ENCODE results near the gene L3MBTL4.

DNA sequence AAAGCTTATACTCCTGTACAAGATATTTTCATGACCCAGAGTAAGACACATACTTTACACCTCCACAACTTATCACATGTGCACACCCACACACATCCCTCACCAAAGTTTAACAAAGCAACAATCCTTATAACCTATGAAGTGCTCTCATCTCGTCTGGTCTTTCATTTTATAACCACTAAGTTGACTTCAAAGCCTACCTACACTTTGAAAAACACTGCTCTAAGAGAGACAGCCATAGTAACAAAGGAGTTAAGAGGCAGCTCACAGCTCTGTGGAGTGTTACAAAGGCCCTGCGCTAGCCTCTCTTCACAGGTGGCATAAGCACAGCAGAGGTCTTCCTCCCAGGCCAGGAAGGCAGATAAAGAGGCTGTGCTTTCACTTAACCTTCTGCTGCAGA lies 449.7 kb downstream of the L3MBTL4 start:
- TF ChIP-seq, protein P1, sequence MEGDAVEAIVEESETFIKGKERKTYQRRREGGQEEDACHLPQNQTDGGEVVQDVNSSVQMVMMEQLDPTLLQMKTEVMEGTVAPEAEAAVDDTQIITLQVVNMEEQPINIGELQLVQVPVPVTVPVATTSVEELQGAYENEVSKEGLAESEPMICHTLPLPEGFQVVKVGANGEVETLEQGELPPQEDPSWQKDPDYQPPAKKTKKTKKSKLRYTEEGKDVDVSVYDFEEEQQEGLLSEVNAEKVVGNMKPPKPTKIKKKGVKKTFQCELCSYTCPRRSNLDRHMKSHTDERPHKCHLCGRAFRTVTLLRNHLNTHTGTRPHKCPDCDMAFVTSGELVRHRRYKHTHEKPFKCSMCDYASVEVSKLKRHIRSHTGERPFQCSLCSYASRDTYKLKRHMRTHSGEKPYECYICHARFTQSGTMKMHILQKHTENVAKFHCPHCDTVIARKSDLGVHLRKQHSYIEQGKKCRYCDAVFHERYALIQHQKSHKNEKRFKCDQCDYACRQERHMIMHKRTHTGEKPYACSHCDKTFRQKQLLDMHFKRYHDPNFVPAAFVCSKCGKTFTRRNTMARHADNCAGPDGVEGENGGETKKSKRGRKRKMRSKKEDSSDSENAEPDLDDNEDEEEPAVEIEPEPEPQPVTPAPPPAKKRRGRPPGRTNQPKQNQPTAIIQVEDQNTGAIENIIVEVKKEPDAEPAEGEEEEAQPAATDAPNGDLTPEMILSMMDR (IDR thresholded peaks at IDR 0.05 in 4 of 5, conservative IDR thresholded peaks at IDR 0.05 in 1 of 5) = no peak
- TF ChIP-seq POLR2A (IDR thresholded peaks at IDR 0.05) = no peak

Data from gastrocnemius medialis (tissue), 4 donors.